Esophagus muscularis mucosa (tissue), 4 donors: ENCODE results near the gene SIVA1. TPM values are rescaled to one million over a fixed set of nuclear protein-coding genes. Genes with fewer than 3 reads are reported as not detected.

Source experiments
- DNase-seq: peaks from one replicate; pipeline ENCODE4 v3.0.0-alpha.2; 2017; ENCODE audit errors: extremely low spot score
- H3K27ac ChIP-seq, 4 donors: fragments of 200-600 bp; sonication (generic); replicated peaks in 1 of 4; 1 replicate in 3 of 4; 2 replicates in 1 of 4; pipeline ENCODE4 v1.5.1; 2016 to 2019; ENCODE audit warnings: mild to moderate bottlenecking in 1 of 4
- H3K27me3 ChIP-seq, 4 donors: fragments of 200-600 bp; sonication (generic); one replicate each; pipeline versions ENCODE4 v1.5.1 to v1.6.0; 2016 to 2019
- H3K36me3 ChIP-seq, 4 donors: fragments of 200-600 bp; sonication (generic); one replicate each; pipeline ENCODE4 v1.5.1; 2016 to 2019
- H3K4me1 ChIP-seq, 4 donors: fragments of 200-600 bp; sonication (generic); one replicate each; pipeline ENCODE4 v1.5.1; 2016 to 2019
- H3K4me3 ChIP-seq, 4 donors: fragments of 200-600 bp; sonication (generic); 1 replicate in 2 of 4; 2 replicates in 2 of 4; pipeline ENCODE4 v1.5.1; 2016 to 2019; ENCODE audit warnings: mild to moderate bottlenecking in 4 of 4, moderate library complexity in 1 of 4
- H3K9me3 ChIP-seq, 4 donors: fragments of 200-600 bp; sonication (generic); 1 replicate in 3 of 4; 2 replicates in 1 of 4; pipeline ENCODE4 v1.5.1; 2016 to 2019
- EP300 ChIP-seq: sonication (generic); formaldehyde crosslinking; IDR thresholded peaks from one replicate; pipeline ENCODE4 v1.6.1; 2017; ENCODE audit warnings: antibody characterized with exemption
- POLR2A ChIP-seq: fragments of 450-650 bp; IDR thresholded peaks from one replicate; pipeline ENCODE4 v1.6.1; 2017; ENCODE audit warnings: antibody characterized with exemption, moderate library complexity, mild to moderate bottlenecking, low read depth
- POLR2AphosphoS5 ChIP-seq, 2 donors: sonication (generic); formaldehyde crosslinking; IDR thresholded peaks; one replicate each; pipeline ENCODE4 v1.6.1; 2017; ENCODE audit warnings: antibody characterized with exemption in 2 of 2
- WGBS: methylation state at CpG from one replicate; pipeline ENCODE4 v1.1.5; 2018; 5-methylcytosine and 5-hydroxymethylcytosine counted together
- intact Hi-C: fragments of 100-400 bp; cut with DNase I; formaldehyde crosslinking; loops from one replicate; pipeline ENCODE4 v1.15.1; 2023
- total RNA-seq, 4 donors: library from RNA; depleted of rRNA; stranded (reverse); fragments of >200 nt; gene quantifications; one replicate each; pipeline versions ENCODE4 v1.1.0 to v1.2.1, GENCODE V29; 2016
- TF ChIP-seq, protein P1 (sequence below), 3 experiments: fragments of 200-600 bp in 2 of 3; fragments of 450-650 bp in 1 of 3; sonication (generic) in 2 of 3; IDR thresholded peaks; one replicate each; pipeline ENCODE4 v1.5.1; 2017 to 2019; ENCODE audit warnings: antibody characterized with exemption in 3 of 3, mild to moderate bottlenecking in 2 of 3, moderate library complexity in 1 of 3

Gene SIVA1
- total RNA-seq, 4 donors from 2014 or later = 207 to 324 (median 290) TPM

DNA sequence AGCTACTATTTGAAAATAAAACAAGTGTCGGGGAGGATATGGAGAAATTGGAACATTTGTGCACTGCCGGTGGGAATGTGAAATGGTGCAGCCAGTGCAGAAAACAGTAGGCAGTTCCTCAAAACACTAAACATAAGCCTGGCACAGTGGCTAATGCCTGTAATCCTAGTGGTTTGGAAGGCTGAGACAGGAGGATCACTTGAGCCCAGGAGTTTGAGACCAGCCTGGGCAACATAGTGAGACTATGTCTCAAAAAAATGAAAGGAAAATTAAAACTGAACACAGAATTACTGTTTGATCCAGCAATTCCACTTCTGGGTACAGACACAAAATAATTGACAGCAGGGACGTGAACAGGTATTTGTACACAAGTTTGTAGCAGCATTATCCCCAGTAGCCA, 12.6 kb downstream of the SIVA1 start:
- Histone ChIP-seq H3K9me3 (no peaks in the 10 kb centered on the region), H3K4me1 (peaks cover 5 to 23% (median 20%) of the 10 kb centered on the region in 4 donors), H3K4me3 (no peak overlapping the region), H3K27me3 (no peaks in the 10 kb centered on the region), H3K36me3 (peaks cover 1 to 33% (median 19%) of the 10 kb centered on the region in 4 donors), H3K27ac (no peak overlapping the region)
- no peak for TF ChIP-seq POLR2AphosphoS5 (IDR thresholded peaks at IDR 0.05)
- TF ChIP-seq, protein P1, sequence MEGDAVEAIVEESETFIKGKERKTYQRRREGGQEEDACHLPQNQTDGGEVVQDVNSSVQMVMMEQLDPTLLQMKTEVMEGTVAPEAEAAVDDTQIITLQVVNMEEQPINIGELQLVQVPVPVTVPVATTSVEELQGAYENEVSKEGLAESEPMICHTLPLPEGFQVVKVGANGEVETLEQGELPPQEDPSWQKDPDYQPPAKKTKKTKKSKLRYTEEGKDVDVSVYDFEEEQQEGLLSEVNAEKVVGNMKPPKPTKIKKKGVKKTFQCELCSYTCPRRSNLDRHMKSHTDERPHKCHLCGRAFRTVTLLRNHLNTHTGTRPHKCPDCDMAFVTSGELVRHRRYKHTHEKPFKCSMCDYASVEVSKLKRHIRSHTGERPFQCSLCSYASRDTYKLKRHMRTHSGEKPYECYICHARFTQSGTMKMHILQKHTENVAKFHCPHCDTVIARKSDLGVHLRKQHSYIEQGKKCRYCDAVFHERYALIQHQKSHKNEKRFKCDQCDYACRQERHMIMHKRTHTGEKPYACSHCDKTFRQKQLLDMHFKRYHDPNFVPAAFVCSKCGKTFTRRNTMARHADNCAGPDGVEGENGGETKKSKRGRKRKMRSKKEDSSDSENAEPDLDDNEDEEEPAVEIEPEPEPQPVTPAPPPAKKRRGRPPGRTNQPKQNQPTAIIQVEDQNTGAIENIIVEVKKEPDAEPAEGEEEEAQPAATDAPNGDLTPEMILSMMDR (IDR thresholded peaks at IDR 0.05) = no peak
- TF ChIP-seq EP300 = no peak
- no peak for TF ChIP-seq POLR2A
- intact Hi-C loops = no loop called here
- DNase-seq = no peak
- 93% methylated on average over 3 of the region's 3 CpGs for WGBS

DNA sequence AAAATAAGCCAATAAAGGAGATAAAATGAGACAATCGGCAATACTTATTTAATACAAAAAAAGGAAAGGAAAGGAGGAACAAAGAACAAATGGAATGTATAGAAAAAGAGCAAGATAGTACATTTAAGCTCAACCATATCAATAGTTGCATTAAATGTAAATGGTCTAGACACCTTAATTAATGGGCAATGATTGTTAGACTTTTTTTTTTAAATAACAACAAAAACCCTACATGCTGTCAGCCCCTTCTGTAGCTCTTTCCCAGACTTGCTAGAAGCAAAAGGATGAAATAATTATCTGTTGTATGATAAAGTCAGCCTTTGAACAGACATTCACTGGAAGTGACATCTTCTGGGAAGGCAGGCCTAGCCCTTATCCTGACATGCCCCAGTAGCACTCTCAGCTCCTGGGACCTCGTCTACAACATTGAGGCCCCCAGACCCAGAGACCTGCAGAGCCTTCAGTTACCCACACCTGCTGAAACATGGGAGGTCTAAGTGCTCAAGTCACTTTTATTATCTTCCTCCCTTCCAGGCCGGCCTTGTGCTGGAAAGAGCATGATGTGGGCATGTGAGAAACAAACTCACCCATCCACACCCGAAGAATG, 13.4 kb downstream of the SIVA1 start:
- H3K27ac ChIP-seq = no peak overlapping the region
- WGBS = 97% methylated on average over 4 of the region's 4 CpGs
- H3K27me3 ChIP-seq = no peaks in the 10 kb centered on the region
- H3K4me1 ChIP-seq = peaks cover 5 to 15% (median 12%) of the 10 kb centered on the region in 4 donors
- no peak for DNase-seq
- peaks cover 0 to 5% (median 2%) of the 10 kb centered on the region in 4 donors for H3K9me3 ChIP-seq
- TF ChIP-seq EP300 (no peak), POLR2AphosphoS5 (IDR thresholded peaks at IDR 0.05) (no peak), POLR2A (no peak)
- TF ChIP-seq, protein P1 (IDR thresholded peaks at IDR 0.05) = no peak
- H3K4me3 ChIP-seq = no peak overlapping the region
- H3K36me3 ChIP-seq = peaks cover 8 to 33% (median 21%) of the 10 kb centered on the region in 4 donors
- intact Hi-C loops = no loop called here

DNA sequence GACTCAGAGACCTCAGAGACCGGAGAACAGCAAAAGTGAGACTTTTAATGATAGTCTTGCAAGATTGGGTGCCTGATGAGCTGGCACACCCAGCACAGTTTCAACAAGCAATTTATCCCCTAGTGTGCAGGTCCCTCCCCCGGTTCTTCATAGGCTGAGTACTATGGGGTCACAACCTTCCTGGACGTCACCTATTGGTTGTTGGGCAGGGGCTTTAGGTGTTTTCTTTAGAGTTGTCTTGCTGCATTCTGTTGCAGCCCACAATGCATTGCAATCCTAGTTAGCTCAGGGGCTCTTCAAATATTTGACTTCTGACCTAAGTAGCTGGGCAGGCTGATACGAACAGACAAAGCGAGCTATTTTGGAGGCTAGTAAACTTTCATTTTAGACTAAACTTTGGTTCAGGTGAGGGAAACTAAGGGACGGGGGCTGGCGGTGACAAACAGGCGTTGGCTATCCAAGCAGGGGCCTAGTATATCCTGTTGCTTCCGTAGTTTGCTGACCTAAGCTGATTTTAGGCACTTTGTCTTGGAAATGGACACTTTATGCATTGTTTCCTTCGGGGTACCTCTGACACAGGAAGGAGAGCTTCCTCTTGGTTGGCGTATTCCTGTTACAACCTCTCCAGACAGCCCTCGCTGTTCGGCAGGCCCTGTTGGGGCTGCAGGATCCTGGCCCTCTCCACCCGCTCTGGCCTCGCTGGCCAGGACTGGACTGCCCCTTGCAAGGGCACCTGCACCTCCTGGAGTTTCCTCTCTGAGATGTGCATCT, 14.1 kb downstream of the SIVA1 start:
- TF ChIP-seq, protein P1 (IDR thresholded peaks at IDR 0.05) = no peak
- TF ChIP-seq POLR2AphosphoS5 (IDR thresholded peaks at IDR 0.05) (no peak), EP300 (no peak), POLR2A (no peak)
- H3K4me1 ChIP-seq = peaks cover 5 to 15% (median 11%) of the 10 kb centered on the region in 4 donors
- no peak overlapping the region for H3K4me3 ChIP-seq
- WGBS = 83% methylated on average over 14 of the region's 15 CpGs
- intact Hi-C loops = no loop called here
- H3K27me3 ChIP-seq = no peaks in the 10 kb centered on the region
- peaks cover 0 to 8% (median 3%) of the 10 kb centered on the region in 4 donors for H3K9me3 ChIP-seq
- H3K27ac ChIP-seq = no peak overlapping the region
- DNase-seq = no peak
- H3K36me3 ChIP-seq = peaks cover 15 to 33% (median 25%) of the 10 kb centered on the region in 4 donors

DNA sequence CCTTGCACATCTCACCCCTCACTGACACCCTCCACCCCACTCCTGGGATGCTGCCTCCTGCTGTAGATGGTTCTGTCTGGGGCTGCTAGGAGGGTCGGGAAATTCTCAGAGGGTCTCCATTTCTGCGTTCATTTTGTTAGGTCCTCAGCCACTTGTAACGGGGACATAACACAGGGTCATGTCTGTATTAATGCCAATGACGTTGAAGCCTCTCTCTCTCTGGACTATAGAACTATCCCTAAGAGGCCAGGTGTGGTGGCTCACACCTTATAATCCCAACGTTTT, 14.6 kb downstream of the SIVA1 start:
- Histone ChIP-seq H3K27me3 (no peaks in the 10 kb centered on the region), H3K4me3 (no peak overlapping the region), H3K27ac (no peak overlapping the region), H3K9me3 (peaks cover 0 to 8% (median 3%) of the 10 kb centered on the region in 4 donors), H3K4me1 (peaks cover 5 to 15% (median 11%) of the 10 kb centered on the region in 4 donors), H3K36me3 (peaks cover 19 to 33% (median 30%) of the 10 kb centered on the region in 4 donors)
- 86% methylated on average over 5 of the region's 5 CpGs for WGBS
- TF ChIP-seq, protein P1 (IDR thresholded peaks at IDR 0.05) = no peak
- TF ChIP-seq EP300 (no peak), POLR2A (no peak), POLR2AphosphoS5 (IDR thresholded peaks at IDR 0.05) (no peak)
- no peak for DNase-seq
- intact Hi-C loops = no loop called here
